H1 (cell line): ENCODE results near the gene RIPPLY2. TPM values are rescaled to one million over a fixed set of nuclear protein-coding genes. Genes with fewer than 3 reads are reported as not detected.

Experiments
- CTCF ChIA-PET: fragments of 300-600 bp; sonication (Branson Sonifier 250); formaldehyde crosslinking; loops from one replicate; lab custom pipeline; 2021; ENCODE audit not compliant: partially characterized antibody; lab: Charles Lee
- POLR2A ChIA-PET: fragments of 300-600 bp; sonication (Branson Sonifier 250); formaldehyde crosslinking; loops from one replicate; lab custom pipeline; 2021; ENCODE audit warnings: inconsistent platforms; ENCODE audit not compliant: partially characterized antibody; lab: Charles Lee
- DNase-seq, 2 experiments: peaks; one replicate each; pipeline versions ENCODE4 v3.0.0 to v3.0.0-alpha.2; 2010 to 2022; ENCODE audit warnings: low spot score in 2 of 2, low read depth in 1 of 2, mixed read lengths in 1 of 2
- FAIRE-seq: peaks from 2 replicates; lab custom pipeline; 2011; peaks lifted over from hg19 to GRCh38; lab: Jason Lieb, UNC
- H2AFZ ChIP-seq: 2 replicates; pipeline ENCODE4 v1.8.1; 2012; ENCODE audit warnings: low read length, inconsistent platforms
- H2AK5ac ChIP-seq: 2 replicates; pipeline ENCODE4 v1.6.1; 2013; ENCODE audit warnings: low read depth, low read length
- H2BK120ac ChIP-seq: replicated peaks from 2 replicates; pipeline ENCODE3; 2013; ENCODE audit warnings: low read depth, low read length, inconsistent platforms
- H2BK12ac ChIP-seq: 2 replicates; pipeline ENCODE4 v1.6.1; 2013; ENCODE audit warnings: low read depth, low read length
- H2BK15ac ChIP-seq: 2 replicates; pipeline ENCODE4 v1.6.1; 2013; ENCODE audit warnings: low read length
- H2BK20ac ChIP-seq: 2 replicates; pipeline ENCODE4 v1.6.1; 2013; ENCODE audit warnings: low read length
- H2BK5ac ChIP-seq: 2 replicates; pipeline ENCODE4 v1.6.1; 2013; ENCODE audit warnings: low read depth, low read length
- H3K14ac ChIP-seq: 2 replicates; pipeline ENCODE4 v1.6.1; 2013; ENCODE audit warnings: inconsistent platforms; ENCODE audit not compliant: insufficient read length
- H3K18ac ChIP-seq: 2 replicates; pipeline ENCODE4 v1.6.1; 2013; ENCODE audit warnings: low read length; ENCODE audit errors: extremely low read depth
- H3K23ac ChIP-seq: 2 replicates; pipeline ENCODE4 v1.6.1; 2013; ENCODE audit warnings: inconsistent platforms; ENCODE audit not compliant: insufficient read length
- H3K23me2 ChIP-seq: 2 replicates; pipeline ENCODE4 v1.6.1; 2013; ENCODE audit warnings: low read depth, low read length
- H3K27ac ChIP-seq: 2 replicates; pipeline ENCODE4 v1.6.1; 2011; ENCODE audit warnings: low read depth, low read length, inconsistent platforms
- H3K27me3 ChIP-seq, 4 experiments: replicated peaks in 1 of 4; 1 replicate in 1 of 4; 2 replicates in 3 of 4; pipeline versions ENCODE4 v1.6.1 to v1.8.1; 2011 to 2013; ENCODE audit warnings: low read length in 3 of 4, mild to moderate bottlenecking in 3 of 4, inconsistent platforms in 2 of 4, mixed read lengths in 2 of 4, moderate library complexity in 1 of 4; ENCODE audit not compliant: control insufficient read depth in 3 of 4, insufficient read depth in 3 of 4; ENCODE audit errors: extremely low read depth in 1 of 4
- H3K36me3 ChIP-seq, 4 experiments: 2 replicates each; pipeline versions ENCODE4 v1.6.1 to v1.8.1; 2011 to 2013; ENCODE audit warnings: mild to moderate bottlenecking in 4 of 4, low read length in 3 of 4, moderate library complexity in 2 of 4, control low read depth in 1 of 4, inconsistent platforms in 1 of 4; ENCODE audit not compliant: insufficient read depth in 4 of 4, control insufficient read depth in 2 of 4
- H3K4ac ChIP-seq: replicated peaks from 2 replicates; pipeline ENCODE3; 2013; ENCODE audit warnings: low read length, low read depth, mixed read lengths, inconsistent platforms; ENCODE audit not compliant: insufficient read length
- H3K4me1 ChIP-seq, 4 experiments: replicated peaks in 1 of 4; 1 replicate in 1 of 4; 2 replicates in 3 of 4; pipeline versions ENCODE4 v1.6.1 to v1.8.1; 2011 to 2013; ENCODE audit warnings: low read length in 3 of 4, inconsistent platforms in 2 of 4, mixed read lengths in 1 of 4; ENCODE audit not compliant: insufficient read depth in 4 of 4, control insufficient read depth in 3 of 4
- H3K4me2 ChIP-seq, 2 experiments: 2 replicates each; pipeline versions ENCODE4 v1.6.1 to v1.8.1; 2011 to 2013; ENCODE audit warnings: low read depth in 2 of 2, low read length in 2 of 2, control low read depth in 1 of 2, inconsistent platforms in 1 of 2, mild to moderate bottlenecking in 1 of 2; ENCODE audit not compliant: insufficient read depth in 1 of 2
- H3K4me3 ChIP-seq, 4 experiments: fragments of 200-600, 300-600 bp in 1 of 4; sonication (generic), shearing (Covaris generic), sonication (Bioruptor Twin) in 1 of 4; 2 replicates each; pipeline versions ENCODE4 v1.5.1 to v1.8.1; 2011 to 2016; ENCODE audit warnings: low read length in 4 of 4, low read depth in 3 of 4, control low read depth in 2 of 4, inconsistent platforms in 2 of 4, mild to moderate bottlenecking in 2 of 4, mixed read lengths in 1 of 4, moderate library complexity in 1 of 4; ENCODE audit not compliant: insufficient read depth in 2 of 4; ENCODE audit errors: extremely low read depth in 1 of 4
- H3K56ac ChIP-seq: replicated peaks from 2 replicates; pipeline ENCODE3; 2013; ENCODE audit warnings: low read depth, mild to moderate bottlenecking, mixed read lengths, low read length, inconsistent platforms; ENCODE audit not compliant: insufficient read length
- H3K79me1 ChIP-seq: 2 replicates; pipeline ENCODE4 v1.6.1; 2013; ENCODE audit warnings: low read depth, low read length, control low read depth
- H3K79me2 ChIP-seq, 2 experiments: 2 replicates each; pipeline versions ENCODE4 v1.6.1 to v1.8.1; 2012 to 2013; ENCODE audit warnings: low read length in 2 of 2, mild to moderate bottlenecking in 2 of 2, inconsistent platforms in 1 of 2; ENCODE audit not compliant: insufficient read depth in 2 of 2, control insufficient read depth in 1 of 2
- H3K9ac ChIP-seq, 4 experiments: replicated peaks in 1 of 4; 1 replicate in 1 of 4; 2 replicates in 3 of 4; pipeline versions ENCODE4 v1.6.1 to v1.8.1; 2011 to 2013; ENCODE audit warnings: low read depth in 3 of 4, low read length in 3 of 4, control low read depth in 2 of 4, mild to moderate bottlenecking in 2 of 4, moderate library complexity in 2 of 4, inconsistent platforms in 1 of 4; ENCODE audit errors: extremely low read depth in 1 of 4
- H3K9me3 ChIP-seq, 2 experiments: 2 replicates each; pipeline versions ENCODE4 v1.6.1 to v1.8.1; 2012 to 2013; ENCODE audit warnings: mild to moderate bottlenecking in 2 of 2, moderate library complexity in 2 of 2, control low read depth in 1 of 2, inconsistent platforms in 1 of 2, low read depth in 1 of 2, low read length in 1 of 2, mixed read lengths in 1 of 2; ENCODE audit not compliant: insufficient read depth in 2 of 2
- H4K20me1 ChIP-seq, 2 experiments: replicated peaks in 1 of 2; 2 replicates each; pipeline versions ENCODE3 to v1.8.1; 2011 to 2013; ENCODE audit warnings: inconsistent platforms in 2 of 2, low read length in 2 of 2, mild to moderate bottlenecking in 1 of 2; ENCODE audit not compliant: insufficient read depth in 2 of 2, control insufficient read depth in 1 of 2
- H4K5ac ChIP-seq: 2 replicates; pipeline ENCODE4 v1.6.1; 2013; ENCODE audit warnings: low read length, low read depth, mixed read lengths, inconsistent platforms; ENCODE audit not compliant: insufficient read length
- H4K8ac ChIP-seq: 2 replicates; pipeline ENCODE4 v1.8.0; 2013; ENCODE audit warnings: mild to moderate bottlenecking, moderate library complexity, low read length, inconsistent platforms; ENCODE audit not compliant: insufficient read depth; ENCODE audit errors: extremely low read depth
- H4K91ac ChIP-seq: replicated peaks from 2 replicates; pipeline ENCODE3; 2013; ENCODE audit warnings: low read length, mixed read lengths, inconsistent platforms; ENCODE audit not compliant: insufficient read length
- ASH2L ChIP-seq: fragments of 200-600, 300-600 bp; sonication (generic); IDR thresholded peaks from one replicate; pipeline ENCODE4 v1.7.1; 2017; ENCODE audit warnings: low read length
- BRCA1 ChIP-seq: IDR thresholded peaks from 2 replicates; pipeline ENCODE4 v1.6.1; 2012; ENCODE audit warnings: low read depth, low read length, improper control_type of control experiment
- CBX8 ChIP-seq: fragments of 300-800, 300-1000 bp; sonication (generic); IDR thresholded peaks from 2 replicates; pipeline ENCODE4 v1.7.1; 2016; ENCODE audit warnings: low read depth, low read length, borderline replicate concordance
- CHD2 ChIP-seq: IDR thresholded peaks from 2 replicates; pipeline ENCODE4 v1.6.1; 2012; ENCODE audit warnings: low read length, improper control_type of control experiment
- EGR1 ChIP-seq: IDR thresholded peaks from 2 replicates; pipeline ENCODE4 v1.6.1; 2011; ENCODE audit warnings: low read depth, low read length, borderline replicate concordance
- EZH2 ChIP-seq: fragments of 200-600 bp; sonication (generic); IDR thresholded peaks from 2 replicates; pipeline ENCODE4 v1.7.1; 2012; ENCODE audit warnings: low read depth, mild to moderate bottlenecking, moderate library complexity, low read length, inconsistent platforms; ENCODE audit not compliant: severe bottlenecking
- RBBP5 ChIP-seq: IDR thresholded peaks from 2 replicates; pipeline ENCODE4 v1.7.1; 2012; ENCODE audit warnings: low read depth, mild to moderate bottlenecking, inconsistent platforms, low read length, moderate library complexity, borderline replicate concordance
- RFX5 ChIP-seq: IDR thresholded peaks from 2 replicates; pipeline ENCODE4 v1.6.1; 2011; ENCODE audit warnings: low read depth, low read length, improper control_type of control experiment, borderline replicate concordance
- SIX5 ChIP-seq: IDR thresholded peaks from 2 replicates; pipeline ENCODE4 v1.6.1; 2011; ENCODE audit warnings: mild to moderate bottlenecking, low read depth, low read length
- TCF12 ChIP-seq: IDR thresholded peaks from 2 replicates; pipeline ENCODE4 v1.6.1; 2011; ENCODE audit warnings: low read depth, mild to moderate bottlenecking, low read length
- WGBS, 2 experiments: shearing (Covaris generic) in 1 of 2; methylation state at CpG; one replicate each; pipeline versions ENCODE4 v1.1.6 to v1.1.7; 2013 to 2015; ENCODE audit warnings: low lambda C conversion rate in 2 of 2, mixed read lengths in 2 of 2, inconsistent platforms in 1 of 2, low coverage in 1 of 2, missing lambda C conversion rate in 1 of 2; ENCODE audit not compliant: insufficient replicate concordance in 2 of 2, insufficient coverage in 1 of 2, insufficient read length in 1 of 2; ENCODE audit errors: extremely low coverage in 1 of 2, missing lambda C conversion rate in 1 of 2; 5-methylcytosine and 5-hydroxymethylcytosine counted together
- polyA plus RNA-seq, 7 experiments: library from polyadenylated mRNA; depleted of rRNA in 3 of 7; stranded (reverse) in 5 of 7; unstranded in 2 of 7; fragments of >200 nt in 5 of 7; fragments of 200-250 nt in 2 of 7; gene quantifications; 1 replicate in 5 of 7; 2 replicates in 1 of 7; 4 replicates in 1 of 7; pipeline versions ENCODE4 v1.2.1 to v1.2.3, GENCODE V29; 2011 to 2013; ENCODE audit warnings: missing spikeins in 2 of 7, mixed read lengths in 2 of 7
- total RNA-seq: library from RNA; stranded (reverse); fragmentation: NEBNext Ultra II Directional; extraction: Animal tissue kit (Norgen Biotek cat#: 25700); gene quantifications from 2 replicates; pipeline ENCODE4 v1.2.1, GENCODE V29; 2021

Gene RIPPLY2
- total and polyA plus RNA-seq, 2 of the 8 experiments (the other 6 are each of a cell fraction or from before 2014, with no cell fraction given), result 0.74 to 1.5 TPM

GRCh38 chr6:83815631-83816272 is 37.4 kb upstream of the RIPPLY2 start:
- Histone ChIP-seq H3K9ac (no peak overlapping the region), H2BK15ac (no peak overlapping the region), H2AK5ac (no peak overlapping the region), H4K20me1 (no peaks in the 10 kb centered on the region), H2BK5ac (no peak overlapping the region), H3K23ac (no peak overlapping the region), H3K18ac (no peak overlapping the region), H3K14ac (no peak overlapping the region), H4K8ac (no peak overlapping the region), H4K91ac (no peak overlapping the region), H2AFZ (no peak overlapping the region), H3K27me3 (no peaks in the 10 kb centered on the region), H3K4me1 (no peaks in the 10 kb centered on the region), H2BK12ac (no peak overlapping the region), H3K4me3 (no peak overlapping the region), H3K79me2 (no peaks in the 10 kb centered on the region), H3K4me2 (no peak overlapping the region), H3K4ac (no peak overlapping the region), H3K36me3 (no peaks in the 10 kb centered on the region), H3K27ac (no peak overlapping the region), H3K79me1 (no peaks in the 10 kb centered on the region), H3K56ac (no peak overlapping the region), H4K5ac (no peak overlapping the region), H3K23me2 (no peaks in the 10 kb centered on the region), H3K9me3 (no peaks in the 10 kb centered on the region), H2BK120ac (no peak overlapping the region), H2BK20ac (no peak overlapping the region)
- TF ChIP-seq EGR1, result no peak
- no peak for TF ChIP-seq EZH2
- no peak for TF ChIP-seq CHD2
- no peak for TF ChIP-seq CBX8
- TF ChIP-seq TCF12, result no peak
- no peak for TF ChIP-seq ASH2L
- no peak for TF ChIP-seq RFX5
- no peak for TF ChIP-seq RBBP5
- no peak for TF ChIP-seq BRCA1
- TF ChIP-seq SIX5, result no peak
- CTCF ChIA-PET, result no interaction called here
- FAIRE-seq, result no peak
- DNase-seq, result no peak
- POLR2A ChIA-PET, result no interaction called here
- 82% methylated on average over 2 of the region's 2 CpGs; no CpG with 5 or more reads in 1 of the 2 experiments for WGBS, 2 experiments
